Activated CD8-positive, alpha-beta T cell treated with anti-CD3 and anti-CD28 coated beads for 36 hours (primary cell): Measurements from ENCODE around the gene RGS2. TPM values are rescaled to one million over a fixed set of nuclear protein-coding genes. Genes with fewer than 3 reads are reported as not detected.

Experiments used
- ATAC-seq: fragments of 200-7000 bp; cut with Tn5 transposase; one replicate; pipeline ENCODE4 v1.10.0; 2021; ENCODE audit warnings: mild to moderate bottlenecking, moderate library complexity
- CTCF ChIA-PET: fragments of 350-600 bp; sonication (Branson Sonifier 250); formaldehyde crosslinking; loops from one replicate; lab custom pipeline; 2021; ENCODE audit warnings: antibody characterized with exemption; lab: Charles Lee
- POLR2A ChIA-PET: fragments of 350-600 bp; sonication (Branson Sonifier 250); formaldehyde crosslinking; loops from one replicate; lab custom pipeline; 2021; ENCODE audit warnings: antibody characterized with exemption; lab: Charles Lee
- DNase-seq: peaks from one replicate; pipeline ENCODE4 v3.0.0-alpha.2; 2020
- H3K27ac Mint-ChIP-seq: one replicate; pipeline ENCODE4 v1.8.0; 2021; ENCODE audit warnings: mild to moderate bottlenecking, mixed read lengths
- H3K27me3 Mint-ChIP-seq: one replicate; pipeline ENCODE4 v1.8.0; 2021; ENCODE audit warnings: mixed read lengths
- H3K36me3 Mint-ChIP-seq: one replicate; pipeline ENCODE4 v1.8.0; 2021; ENCODE audit warnings: low read depth, mixed read lengths
- H3K4me1 Mint-ChIP-seq: one replicate; pipeline ENCODE4 v1.8.0; 2021; ENCODE audit warnings: low read depth, mixed read lengths
- H3K4me3 Mint-ChIP-seq: one replicate; pipeline ENCODE4 v1.8.0; 2021; ENCODE audit warnings: mild to moderate bottlenecking, moderate library complexity, mixed read lengths
- H3K9me3 Mint-ChIP-seq: one replicate; pipeline ENCODE4 v1.8.0; 2021; ENCODE audit warnings: mixed read lengths
- intact Hi-C: fragments of 100-400 bp; cut with micrococcal nuclease; formaldehyde crosslinking; loops from one replicate; pipeline ENCODE4 v1.10.0; 2022
- total RNA-seq, 2 experiments: library from RNA; stranded (reverse); gene quantifications; one replicate each; pipeline ENCODE4 v1.2.3, GENCODE V29; 2021
- TF ChIP-seq, protein P1 (sequence below): fragments of 200-600 bp; IDR thresholded peaks from one replicate; pipeline ENCODE4 v1.8.0; 2022; ENCODE audit warnings: antibody characterized with exemption, mild to moderate bottlenecking

Gene RGS2
- total RNA-seq, 2 experiments from 2014 or later = 5.7 to 6.3 TPM

- intact Hi-C loops = no loop called here
- no peaks in the 10 kb centered on the region for H3K9me3 Mint-ChIP-seq
- ChIA-PET POLR2A (no interaction called here), CTCF (interaction anchor here (0.6 kb wide), 1 partner anchor 160 kb away, joined by 3 read pairs; no protein-coding TSS in a partner anchor)
- TF ChIP-seq, protein P1, sequence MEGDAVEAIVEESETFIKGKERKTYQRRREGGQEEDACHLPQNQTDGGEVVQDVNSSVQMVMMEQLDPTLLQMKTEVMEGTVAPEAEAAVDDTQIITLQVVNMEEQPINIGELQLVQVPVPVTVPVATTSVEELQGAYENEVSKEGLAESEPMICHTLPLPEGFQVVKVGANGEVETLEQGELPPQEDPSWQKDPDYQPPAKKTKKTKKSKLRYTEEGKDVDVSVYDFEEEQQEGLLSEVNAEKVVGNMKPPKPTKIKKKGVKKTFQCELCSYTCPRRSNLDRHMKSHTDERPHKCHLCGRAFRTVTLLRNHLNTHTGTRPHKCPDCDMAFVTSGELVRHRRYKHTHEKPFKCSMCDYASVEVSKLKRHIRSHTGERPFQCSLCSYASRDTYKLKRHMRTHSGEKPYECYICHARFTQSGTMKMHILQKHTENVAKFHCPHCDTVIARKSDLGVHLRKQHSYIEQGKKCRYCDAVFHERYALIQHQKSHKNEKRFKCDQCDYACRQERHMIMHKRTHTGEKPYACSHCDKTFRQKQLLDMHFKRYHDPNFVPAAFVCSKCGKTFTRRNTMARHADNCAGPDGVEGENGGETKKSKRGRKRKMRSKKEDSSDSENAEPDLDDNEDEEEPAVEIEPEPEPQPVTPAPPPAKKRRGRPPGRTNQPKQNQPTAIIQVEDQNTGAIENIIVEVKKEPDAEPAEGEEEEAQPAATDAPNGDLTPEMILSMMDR = no peak
- no peaks in the 10 kb centered on the region for H3K27me3 Mint-ChIP-seq
- no peak overlapping the region for H3K4me3 Mint-ChIP-seq
- no peaks in the 10 kb centered on the region for H3K4me1 Mint-ChIP-seq
- ATAC-seq (no peak), DNase-seq (no peak)
- H3K36me3 Mint-ChIP-seq = no peaks in the 10 kb centered on the region
- H3K27ac Mint-ChIP-seq = no peak overlapping the region
Measured at GRCh38 chr1:192859808-192860207, 51.0 kb downstream of the RGS2 start.

DNA sequence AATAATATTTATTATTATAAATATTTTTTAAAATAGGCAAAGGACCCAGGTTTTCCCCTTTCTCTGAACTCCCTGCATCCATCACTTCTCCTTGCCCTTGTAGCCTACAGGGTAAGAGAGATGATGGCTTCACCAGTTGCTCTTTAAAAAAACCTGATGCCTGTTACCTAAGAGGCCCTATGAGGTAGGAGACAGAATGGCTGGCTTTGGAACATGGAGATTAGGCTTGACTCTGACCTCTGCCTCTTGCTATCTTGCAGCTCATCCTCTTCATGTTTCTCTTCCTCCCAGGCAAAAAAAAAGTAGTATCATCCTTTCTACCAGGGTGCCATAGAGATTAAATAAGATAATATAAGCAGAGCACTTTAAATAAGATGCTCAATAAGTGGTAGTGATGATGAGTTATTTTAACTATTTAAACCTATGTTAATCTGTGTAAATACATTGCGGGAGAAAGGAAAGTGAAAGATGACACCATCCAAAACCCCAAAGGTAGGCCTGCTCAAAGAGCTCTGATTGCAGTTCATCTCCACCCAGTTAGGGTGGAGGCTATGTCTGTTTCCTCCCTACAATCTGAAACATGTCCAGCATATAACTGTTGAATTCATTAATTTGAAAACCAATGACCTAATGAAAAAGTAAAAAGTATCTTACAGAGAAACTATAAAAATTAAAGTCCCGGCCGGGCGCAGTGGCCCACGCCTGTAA is 51.8 kb downstream of the RGS2 start:
- POLR2A ChIA-PET = no interaction called here
- H3K9me3 Mint-ChIP-seq = no peaks in the 10 kb centered on the region
- TF ChIP-seq, protein P1 = no peak
- ATAC-seq (no peak), DNase-seq (no peak)
- no peaks in the 10 kb centered on the region for H3K4me1 Mint-ChIP-seq
- CTCF ChIA-PET = interaction anchor here (0.6 to 1.0 kb wide), 2 partner anchors 54 to 159 kb away, joined by 3 read pairs; no protein-coding TSS in a partner anchor
- H3K4me3 Mint-ChIP-seq = no peak overlapping the region
- intact Hi-C loops = no loop called here
- H3K27ac Mint-ChIP-seq = no peak overlapping the region
- no peaks in the 10 kb centered on the region for H3K36me3 Mint-ChIP-seq
- H3K27me3 Mint-ChIP-seq = no peaks in the 10 kb centered on the region

GRCh38 chr1:192861860-192862259 is 53.0 kb downstream of the RGS2 start:
- TF ChIP-seq, protein P1 = no peak
- CTCF ChIA-PET = no interaction called here

More at GRCh38 chr1:192861860-192862259, 53.0 kb downstream of the RGS2 start:
- no peaks in the 10 kb centered on the region for H3K9me3 Mint-ChIP-seq
- intact Hi-C loops = no loop called here
- POLR2A ChIA-PET = interaction anchor here (0.8 kb wide), 1 partner anchor 15 kb away, joined by 3 read pairs; no protein-coding TSS in a partner anchor
- no peak overlapping the region for H3K4me3 Mint-ChIP-seq
- H3K36me3 Mint-ChIP-seq = no peaks in the 10 kb centered on the region
- DNase-seq (no peak), ATAC-seq (no peak)
- H3K27ac Mint-ChIP-seq = no peak overlapping the region
- no peaks in the 10 kb centered on the region for H3K27me3 Mint-ChIP-seq
- H3K4me1 Mint-ChIP-seq = no peaks in the 10 kb centered on the region

Other genes with a start within 250 kb of the RGS2 start
- gene RGS1, start 233.3 kb upstream of the RGS2 start, total RNA-seq = 10 to 100 TPM; 27.5 to 29.4 TPM
- gene RGS13, start 172.9 kb upstream of the RGS2 start, total RNA-seq = not detected